Type B pancreatic cell (in vitro differentiated cells): Measurements from ENCODE around the gene ARHGEF17. TPM values are rescaled to one million over a fixed set of nuclear protein-coding genes. Genes with fewer than 3 reads are reported as not detected.

Experiments
- DNase-seq: peaks from one replicate; pipeline ENCODE4 v3.0.0; 2021; ENCODE audit warnings: mixed read lengths; ENCODE audit not compliant: unreplicated experiment; ENCODE audit errors: extremely low spot score
- H3K27ac Mint-ChIP-seq: 2 replicates; pipeline ENCODE4 v1.8.0; 2021; ENCODE audit warnings: mild to moderate bottlenecking, mixed read lengths
- H3K27me3 Mint-ChIP-seq: 2 replicates; pipeline ENCODE4 v1.8.0; 2021; ENCODE audit warnings: mixed read lengths
- H3K36me3 Mint-ChIP-seq: 2 replicates; pipeline ENCODE4 v1.8.0; 2021; ENCODE audit warnings: mixed read lengths
- H3K4me1 Mint-ChIP-seq: one replicate; pipeline ENCODE4 v1.8.0; 2021; ENCODE audit warnings: mixed read lengths; ENCODE audit not compliant: unreplicated experiment
- H3K4me3 Mint-ChIP-seq: 2 replicates; pipeline ENCODE4 v1.8.0; 2021; ENCODE audit warnings: mild to moderate bottlenecking, mixed read lengths
- H3K9me3 Mint-ChIP-seq: 2 replicates; pipeline ENCODE4 v1.8.0; 2021; ENCODE audit warnings: mixed read lengths
- CTCF ChIP-seq: fragments of 200-600 bp; sonication (generic); conservative IDR thresholded peaks from 2 replicates; pipeline ENCODE4 v1.5.0; 2021; ENCODE audit warnings: antibody characterized with exemption, mild to moderate bottlenecking
- total RNA-seq: library from RNA; stranded (reverse); gene quantifications from 2 replicates; pipeline ENCODE4 v1.2.1, GENCODE V29; 2021; ENCODE audit warnings: low replicate concordance

The ARHGEF17 gene
- total RNA-seq, 1 donor from 2014 or later = 69.7 TPM

- no peaks in the 10 kb centered on the region for H3K36me3 Mint-ChIP-seq
- peaks cover 5% of the 10 kb centered on the region for H3K4me1 Mint-ChIP-seq
- DNase-seq = no peak
- TF ChIP-seq CTCF = no peak
- no peak overlapping the region for H3K4me3 Mint-ChIP-seq
- H3K27me3 Mint-ChIP-seq = peaks cover 3% of the 10 kb centered on the region
- H3K9me3 Mint-ChIP-seq = no peaks in the 10 kb centered on the region
- no peak overlapping the region for H3K27ac Mint-ChIP-seq
These were observed 11.4 kb upstream of the ARHGEF17 start for GRCh38 chr11:73296501-73297230.

- no peak for TF ChIP-seq CTCF
- Mint-ChIP-seq H3K4me3 (no peak overlapping the region), H3K9me3 (no peaks in the 10 kb centered on the region), H3K27me3 (peaks cover 3% of the 10 kb centered on the region), H3K27ac (no peak overlapping the region), H3K36me3 (no peaks in the 10 kb centered on the region), H3K4me1 (peaks cover 5% of the 10 kb centered on the region)
- DNase-seq = no peak
These were observed 10.9 kb upstream of the ARHGEF17 start for GRCh38 chr11:73297231-73297590.

- no peak for DNase-seq
- H3K27ac Mint-ChIP-seq = no peak overlapping the region
- no peak for TF ChIP-seq CTCF
- peaks cover 5% of the 10 kb centered on the region for H3K4me1 Mint-ChIP-seq
- H3K36me3 Mint-ChIP-seq = no peaks in the 10 kb centered on the region
- peaks cover 3% of the 10 kb centered on the region for H3K27me3 Mint-ChIP-seq
- H3K4me3 Mint-ChIP-seq = no peak overlapping the region
- no peaks in the 10 kb centered on the region for H3K9me3 Mint-ChIP-seq
These were observed 10.4 kb upstream of the ARHGEF17 start for GRCh38 chr11:73297702-73298101.

- Mint-ChIP-seq H3K27ac (no peak overlapping the region), H3K4me1 (no peaks in the 10 kb centered on the region), H3K4me3 (no peak overlapping the region), H3K36me3 (no peaks in the 10 kb centered on the region), H3K27me3 (no peaks in the 10 kb centered on the region), H3K9me3 (no peaks in the 10 kb centered on the region)
- DNase-seq = no peak
- no peak for TF ChIP-seq CTCF
These were observed 9.8 kb upstream of the ARHGEF17 start for GRCh38 chr11:73298233-73298632.

- no peak for DNase-seq
- H3K9me3 Mint-ChIP-seq = no peaks in the 10 kb centered on the region
- no peaks in the 10 kb centered on the region for H3K27me3 Mint-ChIP-seq
- H3K4me3 Mint-ChIP-seq = no peak overlapping the region
- no peaks in the 10 kb centered on the region for H3K36me3 Mint-ChIP-seq
- no peak for TF ChIP-seq CTCF
- no peak overlapping the region for H3K27ac Mint-ChIP-seq
- H3K4me1 Mint-ChIP-seq = no peaks in the 10 kb centered on the region
These were observed 8.3 kb upstream of the ARHGEF17 start for GRCh38 chr11:73299751-73300150.
